NCI-H526 treated with DMSO at 0.1 percent for 48 hours (cell line): ENCODE data around the gene TXNL1.
"Not testable (repeated sequence)": the region's sequence is repeated elsewhere in the genome, so short reads cannot be mapped to it uniquely, and the experiment has no call there.

Experiments
- DNase-seq: peaks from one replicate; lab custom pipeline; 2025; lab: John Stamatoyannopoulos, UW

The TXNL1 gene

GRCh38 chr18:56645415-56646016, 7.1 kb upstream of the TXNL1 start:
- peak; percentile 22 for DNase-seq

GRCh38 chr18:56643381-56643780, 5.0 kb upstream of the TXNL1 start:
- DNase-seq: no peak

- no peak for DNase-seq
Observed at GRCh38 chr18:56641714-56642337, 3.4 kb upstream of the TXNL1 start.

- DNase-seq: no peak
Observed at GRCh38 chr18:56639571-56639970, 1.2 kb upstream of the TXNL1 start.

GRCh38 chr18:56639104-56639381, 651 bp upstream of the TXNL1 start:
- DNase-seq: peak; percentile 75

- peak; percentile 30 for DNase-seq
Observed at GRCh38 chr18:56637711-56638231, 621 bp downstream of the TXNL1 start.

GRCh38 chr18:56637176-56637575, 1.2 kb downstream of the TXNL1 start:
- DNase-seq: no peak

- no peak for DNase-seq
Observed at GRCh38 chr18:56635007-56635406, 3.4 kb downstream of the TXNL1 start.

- DNase-seq: no peak
Observed at GRCh38 chr18:56632070-56633022, 6.0 kb downstream of the TXNL1 start.

- no peak for DNase-seq
Observed at GRCh38 chr18:56627991-56628390, 10.4 kb downstream of the TXNL1 start.

- no peak for DNase-seq
Observed at GRCh38 chr18:56615738-56616520, 22.5 kb downstream of the TXNL1 start.

GRCh38 chr18:56606618-56607017, 31.8 kb downstream of the TXNL1 start:
- no peak for DNase-seq

- no peak for DNase-seq
Observed at GRCh38 chr18:56598422-56598821, 40.0 kb downstream of the TXNL1 start.

- DNase-seq: no peak
Observed at GRCh38 chr18:56593906-56594305, 44.5 kb downstream of the TXNL1 start.

GRCh38 chr18:56580026-56580425, 58.4 kb downstream of the TXNL1 start:
- no peak for DNase-seq

GRCh38 chr18:56579451-56579850, 58.9 kb downstream of the TXNL1 start:
- no peak for DNase-seq

- DNase-seq: peak; percentile 25
Observed at GRCh38 chr18:56576826-56577573, 61.4 kb downstream of the TXNL1 start.

GRCh38 chr18:56575819-56576663, 62.4 kb downstream of the TXNL1 start:
- peak; percentile 60 for DNase-seq

GRCh38 chr18:56574861-56575260, 63.5 kb downstream of the TXNL1 start:
- DNase-seq: no peak

GRCh38 chr18:56572267-56572666, 66.1 kb downstream of the TXNL1 start:
- DNase-seq: not testable (repeated sequence)
